PC-3 (cell line): Measurements from ENCODE around the gene PCNX2. TPM values are rescaled to one million over a fixed set of nuclear protein-coding genes. Genes with fewer than 3 reads are reported as not detected.

Source experiments
- ATAC-seq: fragments of 200-7000 bp; cut with Tn5 transposase; 2 replicates; pipeline ENCODE4 v1.9.1; 2020; ENCODE audit warnings: mild to moderate bottlenecking, moderate library complexity
- BruUV-seq: library from RNA; stranded (reverse); fragments of 400-500 nt; replicated peaks from 2 replicates; lab custom pipeline; 2021; lab: Mats Ljungman, UMichigan
- CTCF ChIA-PET: fragments of 300-600 bp; sonication (Branson Sonifier 250); formaldehyde crosslinking; loops from one replicate; lab custom pipeline; 2022; ENCODE audit warnings: antibody characterized with exemption; lab: Charles Lee
- POLR2A ChIA-PET: fragments of 300-600 bp; sonication (Branson Sonifier 250); formaldehyde crosslinking; loops from one replicate; lab custom pipeline; 2022; ENCODE audit warnings: antibody characterized with exemption; ENCODE audit not compliant: unreplicated experiment; lab: Charles Lee
- DNase-seq: peaks from one replicate; pipeline ENCODE4 v3.0.0-alpha.2; 2015
- H2AFZ ChIP-seq: fragments of 300-600 bp; sonication (generic); 2 replicates; pipeline ENCODE4 v1.6.0; 2016; ENCODE audit warnings: antibody characterized with exemption, low read length
- H3F3A ChIP-seq: fragments of 300-600 bp; sonication (generic); one replicate; pipeline ENCODE4 v1.6.0; 2017; ENCODE audit warnings: antibody characterized with exemption, low read length, control low read depth, mild to moderate bottlenecking; ENCODE audit not compliant: unreplicated experiment
- H3K27ac ChIP-seq: fragments of 300-600 bp; sonication (generic); 2 replicates; pipeline ENCODE4 v1.5.1; 2016; ENCODE audit warnings: mild to moderate bottlenecking, low read length
- H3K27me3 ChIP-seq: fragments of 300-600 bp; sonication (generic); 2 replicates; pipeline ENCODE4 v1.6.1; 2016; ENCODE audit warnings: low read length, mixed read lengths
- H3K36me3 ChIP-seq: fragments of 300-600 bp; sonication (generic); 2 replicates; pipeline ENCODE4 v1.6.1; 2016; ENCODE audit warnings: low read depth, mixed run types, low read length, mixed read lengths
- H3K4me1 ChIP-seq: fragments of 300-600 bp; sonication (generic); 2 replicates; pipeline ENCODE4 v1.5.1; 2016; ENCODE audit warnings: low read length; ENCODE audit not compliant: insufficient read depth
- H3K4me2 ChIP-seq: fragments of 300-600 bp; sonication (generic); 2 replicates; pipeline ENCODE4 v1.6.0; 2016; ENCODE audit warnings: low read length
- H3K4me3 ChIP-seq: fragments of 300-600 bp; sonication (generic); 2 replicates; pipeline ENCODE4 v1.5.1; 2016; ENCODE audit warnings: mild to moderate bottlenecking, low read length, mixed read lengths
- H3K79me2 ChIP-seq: fragments of 300-600 bp; sonication (generic); 2 replicates; pipeline ENCODE4 v1.6.1; 2017; ENCODE audit warnings: low read length, mixed read lengths
- H3K9ac ChIP-seq: fragments of 300-600 bp; sonication (generic); 2 replicates; pipeline ENCODE4 v1.6.0; 2016; ENCODE audit warnings: mild to moderate bottlenecking, low read length
- H3K9me2 ChIP-seq: fragments of 300-600 bp; sonication (generic); replicated peaks from 2 replicates; pipeline ENCODE4 v1.6.1; 2016; ENCODE audit warnings: mixed run types, low read length, mixed read lengths
- H3K9me3 ChIP-seq: fragments of 300-600 bp; sonication (generic); 2 replicates; pipeline ENCODE4 v1.6.1; 2016; ENCODE audit warnings: low read length, mixed read lengths
- H4K20me1 ChIP-seq: fragments of 300-600 bp; sonication (generic); 2 replicates; pipeline ENCODE4 v1.6.1; 2016; ENCODE audit warnings: low read length, mixed read lengths
- EZH2 ChIP-seq: fragments of 300-600 bp; sonication (generic); IDR thresholded peaks from one replicate; pipeline ENCODE4 v1.6.1; 2017; ENCODE audit warnings: antibody characterized with exemption, mild to moderate bottlenecking, low read length; ENCODE audit not compliant: unreplicated experiment
- EZH2phosphoT487 ChIP-seq: fragments of 300-600 bp; sonication (generic); IDR thresholded peaks from 2 replicates; pipeline ENCODE4 v1.6.1; 2018; ENCODE audit warnings: mild to moderate bottlenecking, antibody characterized with exemption, low read length, borderline replicate concordance
- intact Hi-C: fragments of 100-400 bp; cut with micrococcal nuclease; formaldehyde crosslinking; loops from 2 replicates; pipeline ENCODE4 v1.9.0; 2023
- total RNA-seq: library from RNA; depleted of rRNA; stranded (reverse); fragments of >200 nt; gene quantifications from 2 replicates; pipeline ENCODE4 v1.2.3, GENCODE V29; 2014
- TF ChIP-seq, protein P1 (sequence below): fragments of 300-600 bp; sonication (generic); conservative IDR thresholded peaks from 2 replicates; pipeline ENCODE4 v1.5.1; 2017; ENCODE audit warnings: antibody characterized with exemption, low read depth, mild to moderate bottlenecking, low read length

Gene PCNX2
- total RNA-seq, 1 experiment from 2014 or later: 17.3 TPM

DNA sequence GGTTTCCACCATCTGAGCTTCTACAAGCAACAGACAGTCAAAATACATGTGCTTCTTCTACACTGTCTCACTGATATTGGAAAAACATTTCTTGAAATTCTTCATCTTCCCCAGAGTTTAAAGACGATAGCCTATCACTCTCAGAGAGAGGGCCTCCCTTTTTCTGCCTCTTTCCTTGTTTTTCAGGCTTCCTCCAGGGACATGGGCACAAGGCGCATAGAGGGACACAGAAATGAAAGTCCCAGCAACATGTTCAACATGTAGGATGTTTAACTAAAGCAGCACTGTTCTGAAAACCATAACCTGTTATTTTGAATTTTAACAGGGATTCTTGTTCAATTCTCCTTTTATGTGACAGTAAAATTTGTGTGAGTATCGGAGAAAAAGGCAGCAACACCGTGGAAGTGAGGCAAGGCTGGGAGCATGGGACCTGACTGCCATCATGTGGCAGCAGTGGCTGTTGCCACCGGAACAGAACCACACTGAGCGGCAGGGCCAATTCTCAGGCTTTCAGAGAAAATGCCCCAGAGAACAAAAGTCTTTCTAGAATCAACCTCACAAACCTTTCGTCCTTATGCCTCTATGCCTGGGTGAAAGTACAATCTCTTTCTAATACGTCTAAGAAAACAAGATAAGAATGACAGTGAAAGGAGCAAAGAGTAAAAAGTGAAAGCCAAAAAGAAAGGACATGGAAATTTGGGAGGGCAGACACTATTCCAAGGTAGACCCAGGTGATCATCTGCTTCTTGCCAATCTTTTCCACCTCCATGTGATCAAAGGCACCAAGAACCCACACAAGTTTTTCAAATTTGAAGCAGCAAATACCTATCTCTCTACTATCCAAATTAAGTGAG lies 54.5 kb downstream of the PCNX2 start:
- TF ChIP-seq, protein P1, sequence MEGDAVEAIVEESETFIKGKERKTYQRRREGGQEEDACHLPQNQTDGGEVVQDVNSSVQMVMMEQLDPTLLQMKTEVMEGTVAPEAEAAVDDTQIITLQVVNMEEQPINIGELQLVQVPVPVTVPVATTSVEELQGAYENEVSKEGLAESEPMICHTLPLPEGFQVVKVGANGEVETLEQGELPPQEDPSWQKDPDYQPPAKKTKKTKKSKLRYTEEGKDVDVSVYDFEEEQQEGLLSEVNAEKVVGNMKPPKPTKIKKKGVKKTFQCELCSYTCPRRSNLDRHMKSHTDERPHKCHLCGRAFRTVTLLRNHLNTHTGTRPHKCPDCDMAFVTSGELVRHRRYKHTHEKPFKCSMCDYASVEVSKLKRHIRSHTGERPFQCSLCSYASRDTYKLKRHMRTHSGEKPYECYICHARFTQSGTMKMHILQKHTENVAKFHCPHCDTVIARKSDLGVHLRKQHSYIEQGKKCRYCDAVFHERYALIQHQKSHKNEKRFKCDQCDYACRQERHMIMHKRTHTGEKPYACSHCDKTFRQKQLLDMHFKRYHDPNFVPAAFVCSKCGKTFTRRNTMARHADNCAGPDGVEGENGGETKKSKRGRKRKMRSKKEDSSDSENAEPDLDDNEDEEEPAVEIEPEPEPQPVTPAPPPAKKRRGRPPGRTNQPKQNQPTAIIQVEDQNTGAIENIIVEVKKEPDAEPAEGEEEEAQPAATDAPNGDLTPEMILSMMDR: peak; percentile 80
- no peak for TF ChIP-seq EZH2phosphoT487
- Histone ChIP-seq H3K9me3 (no peaks in the 10 kb centered on the region), H3K79me2 (no peaks in the 10 kb centered on the region), H3K4me2 (no peak overlapping the region), H3F3A (no peaks in the 10 kb centered on the region), H3K4me3 (no peak overlapping the region), H3K9ac (no peak overlapping the region), H4K20me1 (no peaks in the 10 kb centered on the region), H3K4me1 (no peaks in the 10 kb centered on the region), H2AFZ (no peak overlapping the region), H3K9me2 (no peaks in the 10 kb centered on the region), H3K27me3 (no peaks in the 10 kb centered on the region), H3K27ac (no peak overlapping the region), H3K36me3 (0 out of 2 replicates have a peak, but pooled peaks cover 5% of the 10 kb centered on the region)
- intact Hi-C loops: loop anchor here (2.0 to 10.0 kb wide), 2 partner anchors 286 to 610 kb away; partner anchors contain the start of genes NTPCR and SIPA1L2
- no TSS peak for BruUV-seq
- peak; percentile 39 for DNase-seq
- ATAC-seq: peak; percentile 70
- CTCF ChIA-PET: no interaction called here
- POLR2A ChIA-PET: no interaction called here

DNA sequence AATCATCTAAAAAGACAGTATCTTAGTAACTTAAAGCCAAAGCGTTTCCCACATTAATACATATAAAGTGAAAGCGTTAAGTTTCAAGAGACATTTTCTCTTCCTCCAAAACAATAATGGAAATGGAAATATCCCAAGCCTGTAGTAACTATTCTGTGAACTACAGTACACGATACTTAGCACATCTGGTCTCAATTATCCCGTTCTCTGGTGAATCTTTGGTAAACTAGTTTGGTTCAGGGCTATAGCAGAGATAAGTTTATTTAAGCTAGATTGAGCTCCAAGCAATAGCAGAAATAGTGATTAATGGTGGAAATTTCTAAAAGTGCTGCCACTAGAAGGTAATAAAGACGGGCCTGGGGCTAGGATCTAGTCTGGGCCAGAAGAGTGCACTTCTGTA lies 55.2 kb downstream of the PCNX2 start:
- POLR2A ChIA-PET: no interaction called here
- CTCF ChIA-PET: no interaction called here
- Histone ChIP-seq H3K9ac (no peak overlapping the region), H3K4me3 (no peak overlapping the region), H3K36me3 (0 out of 2 replicates have a peak, but pooled peaks cover 5% of the 10 kb centered on the region), H4K20me1 (no peaks in the 10 kb centered on the region), H2AFZ (no peak overlapping the region), H3K9me2 (no peaks in the 10 kb centered on the region), H3K79me2 (no peaks in the 10 kb centered on the region), H3K27me3 (no peaks in the 10 kb centered on the region), H3K27ac (no peak overlapping the region), H3K4me2 (no peak overlapping the region), H3K4me1 (no peaks in the 10 kb centered on the region), H3F3A (no peaks in the 10 kb centered on the region), H3K9me3 (no peaks in the 10 kb centered on the region)
- DNase-seq: no peak
- intact Hi-C loops: loop anchor here (2.0 to 10.0 kb wide), 2 partner anchors 286 to 610 kb away; partner anchors contain the start of genes NTPCR and SIPA1L2
- TF ChIP-seq EZH2phosphoT487 (no peak), EZH2 (no peak)
- TF ChIP-seq, protein P1: no peak
- ATAC-seq: no peak
- BruUV-seq: no TSS peak

DNA sequence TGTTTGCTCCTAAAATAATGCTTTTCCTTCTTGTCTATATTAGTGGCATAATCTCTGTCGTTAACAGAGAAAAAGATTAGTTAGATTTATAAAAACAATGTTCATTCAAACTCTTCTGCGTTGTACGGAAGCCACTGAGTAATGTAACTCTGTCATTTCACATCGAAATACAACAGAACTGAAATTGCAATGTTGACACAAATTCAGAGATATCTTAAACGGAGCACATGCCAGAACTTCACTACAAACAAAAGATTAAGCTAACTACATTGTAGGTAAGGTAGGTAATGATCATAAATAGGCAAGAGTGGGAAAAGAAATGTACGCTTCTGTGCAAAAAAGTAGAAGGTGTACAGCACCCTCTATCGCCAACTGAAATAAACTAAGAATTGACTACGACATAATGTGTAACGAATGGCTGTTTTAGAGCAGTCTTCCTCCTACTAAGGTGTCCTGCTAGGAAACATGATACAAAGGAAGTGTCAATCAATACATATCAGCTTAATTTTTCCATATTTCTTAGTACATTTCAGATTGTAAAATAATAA lies 56.6 kb downstream of the PCNX2 start:
- no peaks in the 10 kb centered on the region for H3K4me1 ChIP-seq
- H3K9ac ChIP-seq: no peak overlapping the region
- no peaks in the 10 kb centered on the region for H3K79me2 ChIP-seq
- H3K27ac ChIP-seq: no peak overlapping the region
- no peak for TF ChIP-seq EZH2
- TF ChIP-seq EZH2phosphoT487: no peak
- TF ChIP-seq, protein P1: no peak
- H3F3A ChIP-seq: no peaks in the 10 kb centered on the region
- H3K9me2 ChIP-seq: no peaks in the 10 kb centered on the region
- H3K4me3 ChIP-seq: no peak overlapping the region
- H2AFZ ChIP-seq: no peak overlapping the region
- POLR2A ChIA-PET: no interaction called here
- no peak for ATAC-seq
- H3K9me3 ChIP-seq: no peaks in the 10 kb centered on the region
- BruUV-seq: no TSS peak
- peaks cover 5% of the 10 kb centered on the region; the same call in 1 of the 2 replicates for H3K36me3 ChIP-seq
- DNase-seq: no peak
- H3K4me2 ChIP-seq: no peak overlapping the region
- no peaks in the 10 kb centered on the region for H3K27me3 ChIP-seq
- H4K20me1 ChIP-seq: no peaks in the 10 kb centered on the region
- CTCF ChIA-PET: no interaction called here
- intact Hi-C loops: no loop called here
